Measurements from ENCODE around the gene APMAP. TPM values are rescaled to one million over a fixed set of nuclear protein-coding genes. Genes with fewer than 3 reads are reported as not detected.

Gene APMAP
- total RNA-seq, 2 experiments from 2014 or later, result 45.5 to 46.6 TPM

DNA sequence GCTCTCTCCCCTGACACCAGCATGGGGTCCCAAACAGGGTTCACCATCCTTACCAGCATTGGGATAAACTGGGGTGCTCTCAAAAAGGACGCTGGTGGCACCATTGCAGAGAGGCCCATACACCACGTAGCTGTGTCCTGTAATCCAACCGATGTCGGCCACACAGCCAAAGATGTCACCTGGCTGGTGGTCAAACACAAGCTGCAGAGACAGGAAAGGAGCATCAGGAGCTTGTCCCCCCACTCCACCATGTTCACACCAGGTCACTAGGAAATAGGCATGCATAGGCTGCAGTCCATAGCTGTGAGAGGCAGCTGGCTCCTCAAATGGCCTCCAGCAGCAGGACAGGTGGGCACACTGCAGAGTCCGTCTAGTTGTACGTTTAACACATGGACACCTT is 28.8 kb upstream of the APMAP start:
- CTCF ChIA-PET, result no interaction called here
- no peak overlapping the region for H3K27ac Mint-ChIP-seq
- no peak overlapping the region for H3K4me3 Mint-ChIP-seq
- H3K9me3 Mint-ChIP-seq, result no peaks in the 10 kb centered on the region
- H3K36me3 Mint-ChIP-seq, result no peaks in the 10 kb centered on the region
- intact Hi-C loops (cut with micrococcal nuclease), result no loop called here
- DNase-seq, result no peak
- no peaks in the 10 kb centered on the region for H3K4me1 Mint-ChIP-seq (ENCODE audit: low read depth)
- H3K27me3 Mint-ChIP-seq, result no peaks in the 10 kb centered on the region
- POLR2A ChIA-PET, result no interaction called here

DNA sequence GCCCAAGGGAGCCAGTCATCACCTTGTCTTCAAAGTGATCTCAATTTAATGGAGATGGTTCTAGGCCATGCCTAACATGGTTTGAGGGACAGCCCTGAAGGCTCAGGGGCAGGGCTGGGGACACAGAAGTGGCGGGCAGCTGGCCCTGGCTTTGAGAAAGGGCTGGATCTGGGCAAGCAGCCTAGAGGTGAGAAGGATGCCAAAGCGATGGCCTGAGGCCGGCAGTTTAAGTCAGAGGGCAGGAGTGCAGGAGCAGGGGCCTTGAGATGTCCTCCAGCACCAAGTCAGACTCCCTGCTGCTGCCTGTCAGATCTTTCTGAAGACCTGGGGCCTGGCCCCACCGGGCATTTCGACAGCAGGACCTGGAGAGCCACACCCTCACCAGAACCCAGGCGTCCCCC is 28.4 kb upstream of the APMAP start:
- H3K9me3 Mint-ChIP-seq, result no peaks in the 10 kb centered on the region
- ChIA-PET CTCF (no interaction called here), POLR2A (no interaction called here)
- DNase-seq, result no peak
- H3K4me3 Mint-ChIP-seq, result no peak overlapping the region
- H3K36me3 Mint-ChIP-seq, result no peaks in the 10 kb centered on the region
- H3K4me1 Mint-ChIP-seq (ENCODE audit: low read depth), result no peaks in the 10 kb centered on the region
- intact Hi-C loops (cut with micrococcal nuclease), result no loop called here
- H3K27ac Mint-ChIP-seq, result peak overlapping the region; percentile 13
- no peaks in the 10 kb centered on the region for H3K27me3 Mint-ChIP-seq

DNA sequence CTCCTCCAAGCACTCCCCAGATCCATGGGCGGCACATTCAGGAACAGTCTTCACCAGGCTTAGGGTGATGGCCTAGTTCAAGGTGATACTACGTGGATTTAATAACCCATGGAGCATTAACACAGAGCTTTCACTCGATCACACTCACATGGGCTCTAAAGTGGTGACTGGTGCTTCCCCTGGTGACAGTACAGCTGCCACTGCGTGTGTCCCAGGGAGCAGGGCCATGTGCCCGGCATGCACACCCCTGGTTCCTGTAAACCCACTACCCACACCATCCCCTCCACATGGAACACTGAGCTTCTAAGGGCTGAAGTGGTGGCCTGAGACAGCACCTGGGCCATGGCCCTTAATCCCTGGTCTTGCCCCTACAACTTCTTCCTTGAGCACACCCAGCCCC is 27.8 kb upstream of the APMAP start:
- H3K4me1 Mint-ChIP-seq (ENCODE audit: low read depth), result no peaks in the 10 kb centered on the region
- H3K4me3 Mint-ChIP-seq, result no peak overlapping the region
- H3K27me3 Mint-ChIP-seq, result no peaks in the 10 kb centered on the region
- intact Hi-C loops (cut with micrococcal nuclease), result no loop called here
- ChIA-PET POLR2A (no interaction called here), CTCF (no interaction called here)
- DNase-seq, result no peak
- H3K9me3 Mint-ChIP-seq, result no peaks in the 10 kb centered on the region
- peaks cover 2% of the 10 kb centered on the region for H3K36me3 Mint-ChIP-seq
- H3K27ac Mint-ChIP-seq, result no peak overlapping the region

DNA sequence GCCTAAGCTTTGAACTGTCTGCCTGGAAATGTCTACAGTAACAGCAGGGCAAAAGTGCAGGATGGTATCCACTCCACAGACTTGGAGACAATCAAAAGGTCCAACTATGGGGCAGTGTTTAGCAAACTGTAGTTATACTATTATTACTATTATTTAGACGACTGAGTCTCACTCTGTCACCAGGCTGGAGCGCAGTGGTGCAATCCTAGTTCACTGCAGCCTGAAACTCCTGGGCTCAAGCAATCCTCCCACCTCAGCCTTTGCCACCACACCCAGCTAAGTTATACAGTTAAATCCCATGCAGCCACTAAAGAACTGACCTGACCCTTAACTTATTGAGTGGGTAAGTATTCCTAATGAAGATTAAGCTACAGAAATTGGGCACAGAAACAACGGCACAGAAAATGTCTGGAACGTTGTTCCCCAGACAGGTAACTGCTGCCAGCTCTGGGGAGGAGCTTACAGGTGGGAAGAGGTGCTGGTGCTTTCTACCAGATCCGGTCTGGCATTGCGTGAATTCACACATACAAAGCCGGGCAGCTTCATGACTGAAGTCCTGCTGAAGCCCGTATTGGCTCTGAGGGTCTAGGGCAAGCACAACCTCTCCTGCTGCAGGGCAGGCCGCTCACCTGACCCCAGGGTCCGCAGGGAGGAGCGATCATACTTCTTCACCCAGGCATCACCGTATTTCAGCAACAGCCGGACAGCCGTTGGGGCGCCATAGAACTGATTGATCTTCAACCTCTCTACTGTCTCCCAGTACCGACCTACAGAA is 27.0 kb upstream of the APMAP start:
- ChIA-PET CTCF (no interaction called here), POLR2A (no interaction called here)
- Mint-ChIP-seq H3K27ac (no peak overlapping the region), H3K4me3 (no peak overlapping the region), H3K27me3 (no peaks in the 10 kb centered on the region), H3K4me1 (ENCODE audit: low read depth) (no peaks in the 10 kb centered on the region), H3K36me3 (peaks cover 3% of the 10 kb centered on the region), H3K9me3 (no peaks in the 10 kb centered on the region)
- intact Hi-C loops (cut with micrococcal nuclease), result no loop called here
- DNase-seq, result no peak

DNA sequence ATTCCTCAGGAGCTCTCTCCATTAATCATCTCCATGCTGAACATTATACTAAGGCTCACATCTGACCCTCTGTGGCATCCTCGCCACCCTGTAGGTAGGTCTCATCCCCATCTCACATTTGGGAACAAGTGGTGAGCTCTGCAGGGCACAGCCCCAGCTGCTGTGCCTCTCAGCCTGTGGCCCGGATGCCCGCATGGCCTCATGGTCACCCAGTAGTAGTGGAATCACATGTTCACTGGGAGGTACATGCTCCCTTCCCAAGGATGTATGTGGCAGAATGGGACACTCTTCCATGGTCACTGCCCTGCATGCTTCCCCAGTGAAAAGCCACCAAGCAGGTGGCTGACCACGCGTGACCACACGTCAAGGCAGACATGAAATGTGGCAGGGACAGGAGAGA is 26.3 kb upstream of the APMAP start:
- Mint-ChIP-seq H3K27ac (no peak overlapping the region), H3K4me3 (no peak overlapping the region), H3K36me3 (peaks cover 3% of the 10 kb centered on the region), H3K4me1 (ENCODE audit: low read depth) (no peaks in the 10 kb centered on the region), H3K27me3 (no peaks in the 10 kb centered on the region), H3K9me3 (no peaks in the 10 kb centered on the region)
- no peak for DNase-seq
- intact Hi-C loops (cut with micrococcal nuclease), result no loop called here
- POLR2A ChIA-PET, result no interaction called here
- CTCF ChIA-PET, result no interaction called here

DNA sequence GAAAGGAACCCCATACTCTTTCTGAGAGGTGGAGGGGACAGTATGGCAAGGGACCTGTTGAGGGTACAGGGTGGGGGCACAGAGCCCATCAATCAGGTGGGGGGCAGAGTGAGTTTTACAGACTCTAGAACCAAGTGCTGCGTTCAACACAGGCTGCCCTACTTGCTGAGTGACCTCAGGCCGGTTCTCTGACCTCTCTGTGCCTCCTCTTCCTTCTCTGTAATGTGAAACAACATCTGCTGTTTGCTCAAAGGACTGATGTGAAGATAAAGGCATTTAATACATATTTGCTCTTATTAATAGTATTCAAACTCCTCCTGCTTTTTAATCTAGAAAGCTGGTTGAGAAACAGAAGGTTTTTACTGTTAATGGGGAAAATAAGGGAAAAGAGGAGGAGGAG is 25.9 kb upstream of the APMAP start:
- H3K4me1 Mint-ChIP-seq (ENCODE audit: low read depth), result no peaks in the 10 kb centered on the region
- no peaks in the 10 kb centered on the region for H3K9me3 Mint-ChIP-seq
- ChIA-PET CTCF (no interaction called here), POLR2A (no interaction called here)
- H3K4me3 Mint-ChIP-seq, result no peak overlapping the region
- no peaks in the 10 kb centered on the region for H3K27me3 Mint-ChIP-seq
- intact Hi-C loops (cut with micrococcal nuclease), result no loop called here
- H3K27ac Mint-ChIP-seq, result no peak overlapping the region
- peaks cover 3% of the 10 kb centered on the region for H3K36me3 Mint-ChIP-seq
- DNase-seq, result no peak

DNA sequence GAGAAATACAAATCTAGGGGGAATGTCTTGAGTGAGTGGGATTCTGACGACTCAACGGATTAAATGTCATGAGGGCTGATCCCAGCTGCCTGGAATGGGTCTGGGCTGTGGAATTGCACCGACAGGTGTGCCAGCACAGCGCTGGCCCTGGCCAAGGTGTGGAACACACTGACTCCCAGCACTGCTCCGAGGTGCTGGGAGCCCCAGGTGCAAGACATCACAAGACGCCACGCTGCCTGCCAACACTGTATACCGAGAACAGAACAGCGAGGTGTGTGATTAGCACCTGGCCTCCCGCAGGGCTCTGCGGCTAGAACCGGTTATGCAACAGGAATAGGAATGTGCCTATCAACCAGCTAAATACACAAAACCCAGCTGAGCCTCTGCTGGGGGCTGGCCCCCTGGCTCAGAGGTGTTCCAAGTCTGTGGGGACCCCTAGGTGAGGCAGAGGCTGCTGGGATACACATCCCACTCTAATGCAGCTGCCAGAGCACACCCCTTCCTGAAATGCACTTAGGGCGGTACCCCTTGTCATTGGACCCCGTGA is 24.8 kb upstream of the APMAP start:
- H3K9me3 Mint-ChIP-seq, result no peaks in the 10 kb centered on the region
- no peak overlapping the region for H3K4me3 Mint-ChIP-seq
- ChIA-PET POLR2A (no interaction called here), CTCF (no interaction called here)
- no peaks in the 10 kb centered on the region for H3K4me1 Mint-ChIP-seq (ENCODE audit: low read depth)
- no peaks in the 10 kb centered on the region for H3K27me3 Mint-ChIP-seq
- no peak for DNase-seq
- peaks cover 3% of the 10 kb centered on the region for H3K36me3 Mint-ChIP-seq
- no peak overlapping the region for H3K27ac Mint-ChIP-seq
- intact Hi-C loops (cut with micrococcal nuclease), result no loop called here

DNA sequence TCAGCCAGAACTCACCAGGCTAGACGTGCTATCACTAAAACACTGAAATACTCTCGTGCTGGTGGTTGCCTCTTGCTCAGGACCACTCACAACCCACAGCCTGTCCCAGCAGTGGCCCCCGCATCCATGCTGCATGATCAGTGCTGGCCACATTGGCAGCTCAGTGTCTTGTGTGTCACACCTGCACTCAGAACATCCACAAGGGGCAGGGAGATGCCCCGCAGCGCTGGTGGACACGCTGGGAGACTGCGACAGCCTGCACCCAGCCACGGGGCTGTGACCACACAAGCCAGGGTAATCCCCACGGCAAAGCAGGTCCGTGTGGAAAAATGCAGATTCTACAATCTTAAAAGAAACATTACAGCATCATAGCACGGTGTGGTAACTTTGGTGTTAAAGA is 23.9 kb upstream of the APMAP start:
- Mint-ChIP-seq H3K9me3 (no peaks in the 10 kb centered on the region), H3K4me1 (ENCODE audit: low read depth) (no peaks in the 10 kb centered on the region), H3K4me3 (no peak overlapping the region), H3K36me3 (peaks cover 3% of the 10 kb centered on the region), H3K27me3 (no peaks in the 10 kb centered on the region), H3K27ac (no peak overlapping the region)
- POLR2A ChIA-PET, result no interaction called here
- CTCF ChIA-PET, result interaction anchor here (0.6 kb wide), 1 partner anchor 488 kb away, joined by 3 read pairs; no protein-coding TSS in a partner anchor
- intact Hi-C loops (cut with micrococcal nuclease), result no loop called here
- no peak for DNase-seq

DNA sequence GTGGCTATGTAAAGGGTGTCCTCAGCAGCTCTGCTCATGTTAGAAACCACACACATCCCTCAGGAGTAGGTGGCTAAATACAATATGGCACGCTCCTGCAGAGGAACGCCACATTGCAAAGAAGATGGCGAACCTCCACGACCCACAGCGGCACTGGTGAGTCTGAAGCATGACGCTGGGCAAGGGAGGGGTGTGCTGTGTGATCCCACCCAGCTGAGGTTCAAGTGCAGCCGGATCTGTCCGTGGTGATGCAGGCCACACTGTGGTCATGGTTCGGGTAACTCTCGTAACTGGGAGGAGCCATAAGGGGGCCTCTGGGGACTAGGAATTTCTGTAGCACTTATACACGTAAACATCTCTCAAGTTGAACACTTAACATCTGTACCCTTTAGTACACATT is 23.4 kb upstream of the APMAP start:
- no peaks in the 10 kb centered on the region for H3K9me3 Mint-ChIP-seq
- ChIA-PET CTCF (no interaction called here), POLR2A (no interaction called here)
- H3K4me1 Mint-ChIP-seq (ENCODE audit: low read depth), result no peaks in the 10 kb centered on the region
- no peak for DNase-seq
- no peak overlapping the region for H3K4me3 Mint-ChIP-seq
- H3K27me3 Mint-ChIP-seq, result no peaks in the 10 kb centered on the region
- H3K27ac Mint-ChIP-seq, result no peak overlapping the region
- intact Hi-C loops (cut with micrococcal nuclease), result no loop called here
- H3K36me3 Mint-ChIP-seq, result peaks cover 3% of the 10 kb centered on the region

DNA sequence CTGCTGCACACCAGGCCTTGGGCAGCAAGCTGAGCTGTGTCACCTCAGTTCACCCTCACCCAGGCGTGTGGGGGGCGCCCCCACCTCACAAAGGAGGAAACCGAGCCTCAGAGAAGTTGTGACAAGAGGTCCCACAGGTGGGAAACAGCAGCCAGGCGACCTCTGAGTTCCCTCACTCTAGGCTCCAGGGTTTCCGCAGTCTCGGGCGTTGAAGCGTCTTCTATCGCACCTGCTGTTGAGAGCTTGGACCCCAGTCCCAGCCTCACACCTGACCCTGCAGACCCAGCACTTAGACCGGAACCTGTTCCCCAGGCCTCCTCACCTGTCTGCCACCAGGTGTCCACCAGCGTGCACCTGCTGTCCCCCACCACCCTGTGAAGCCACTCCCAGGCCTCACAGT is 22.3 kb upstream of the APMAP start:
- H3K27me3 Mint-ChIP-seq, result no peaks in the 10 kb centered on the region
- ChIA-PET POLR2A (no interaction called here), CTCF (no interaction called here)
- no peak overlapping the region for H3K27ac Mint-ChIP-seq
- DNase-seq, result no peak
- H3K4me1 Mint-ChIP-seq (ENCODE audit: low read depth), result no peaks in the 10 kb centered on the region
- H3K36me3 Mint-ChIP-seq, result peaks cover 3% of the 10 kb centered on the region
- H3K9me3 Mint-ChIP-seq, result no peaks in the 10 kb centered on the region
- intact Hi-C loops (cut with micrococcal nuclease), result loop anchor here (5.0 kb wide), 1 partner anchor 162 kb away; no protein-coding TSS in a partner anchor
- no peak overlapping the region for H3K4me3 Mint-ChIP-seq

DNA sequence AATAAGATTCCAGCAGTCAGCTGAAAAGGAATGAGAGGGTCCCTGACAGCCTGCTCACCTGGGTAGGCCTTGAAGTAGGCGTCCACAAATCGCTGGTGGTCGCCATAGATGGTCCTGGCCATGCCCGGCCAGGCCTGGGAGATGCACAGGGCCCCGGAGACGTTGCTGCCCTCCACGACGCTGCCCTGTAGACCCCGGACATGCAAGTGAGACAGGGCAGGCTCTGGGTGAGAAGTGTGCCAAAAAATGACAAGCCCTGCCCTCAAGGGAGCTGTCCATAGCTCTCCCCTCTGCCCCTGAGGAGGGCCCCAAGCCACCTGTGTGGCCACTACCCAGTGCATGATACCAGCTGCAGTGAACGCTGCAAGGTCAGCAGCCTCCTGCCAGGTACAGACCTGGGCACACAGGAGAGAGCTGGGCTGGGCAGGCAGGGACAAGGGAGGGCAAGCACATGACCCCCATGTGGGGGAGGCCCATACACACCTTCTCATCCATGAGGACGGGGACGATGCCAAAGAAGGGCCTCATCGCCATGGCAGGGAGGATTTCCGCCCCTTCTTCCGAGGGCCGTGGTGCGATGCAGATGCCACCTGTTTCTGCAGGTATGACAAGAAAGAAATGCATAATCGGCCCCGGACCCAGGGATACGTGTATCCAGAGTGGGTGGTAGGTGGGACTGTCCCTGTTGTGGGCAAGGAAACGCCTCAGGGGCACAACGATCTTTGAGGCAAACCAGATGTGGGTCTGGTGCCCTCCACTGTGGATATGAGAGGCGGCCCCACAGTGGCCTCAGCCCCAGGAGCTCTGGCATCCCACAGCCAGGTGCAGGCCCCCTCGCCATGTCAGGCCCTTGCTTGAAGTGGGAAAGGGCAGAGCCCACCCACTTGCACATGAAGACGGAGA is 21.2 kb upstream of the APMAP start:
- ChIA-PET POLR2A (no interaction called here), CTCF (no interaction called here)
- H3K4me1 Mint-ChIP-seq (ENCODE audit: low read depth), result no peaks in the 10 kb centered on the region
- no peaks in the 10 kb centered on the region for H3K9me3 Mint-ChIP-seq
- no peak for DNase-seq
- peaks cover 3% of the 10 kb centered on the region for H3K36me3 Mint-ChIP-seq
- no peak overlapping the region for H3K4me3 Mint-ChIP-seq
- no peaks in the 10 kb centered on the region for H3K27me3 Mint-ChIP-seq
- intact Hi-C loops (cut with micrococcal nuclease), result loop anchor here (5.0 kb wide), 1 partner anchor 164 kb away; no protein-coding TSS in a partner anchor
- no peak overlapping the region for H3K27ac Mint-ChIP-seq

DNA sequence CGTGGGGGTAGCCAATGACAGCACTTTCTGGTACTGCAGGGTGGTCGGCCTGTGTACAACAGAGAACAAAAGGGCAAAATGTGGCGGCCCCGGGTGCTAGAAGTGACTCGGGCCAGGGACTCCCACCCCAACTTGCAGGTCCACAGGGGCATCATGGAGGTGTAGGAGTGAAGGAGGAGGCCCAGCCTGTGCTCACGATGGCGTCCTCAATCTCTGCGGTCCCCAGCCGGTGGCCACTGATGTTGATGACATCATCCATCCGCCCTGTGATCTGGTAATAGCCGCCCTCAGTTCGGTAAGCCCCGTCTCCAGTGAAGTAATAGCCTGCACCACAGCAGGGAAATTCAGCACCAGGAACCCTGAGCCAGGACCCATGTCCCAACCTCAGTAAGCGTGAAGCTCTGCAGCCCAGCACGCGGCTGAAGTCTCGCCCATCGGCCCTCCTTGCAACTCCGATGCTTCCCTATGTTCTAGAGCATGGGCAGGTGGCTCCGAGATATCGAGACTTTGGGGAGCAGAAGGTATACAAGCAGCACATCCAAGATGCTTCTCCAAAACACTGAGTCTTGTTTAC is 20.2 kb upstream of the APMAP start:
- CTCF ChIA-PET, result no interaction called here
- peaks cover 4% of the 10 kb centered on the region for H3K36me3 Mint-ChIP-seq
- no peak overlapping the region for H3K4me3 Mint-ChIP-seq
- intact Hi-C loops (cut with micrococcal nuclease), result loop anchor here (5.0 kb wide), 1 partner anchor 165 kb away; no protein-coding TSS in a partner anchor
- H3K27me3 Mint-ChIP-seq, result no peaks in the 10 kb centered on the region
- POLR2A ChIA-PET, result no interaction called here
- no peak for DNase-seq
- no peaks in the 10 kb centered on the region for H3K4me1 Mint-ChIP-seq (ENCODE audit: low read depth)
- no peak overlapping the region for H3K27ac Mint-ChIP-seq
- H3K9me3 Mint-ChIP-seq, result no peaks in the 10 kb centered on the region

Measured in activated CD4-positive, alpha-beta memory T cell treated with anti-CD3 and anti-CD28 coated beads for 36 hours (primary cell).